Stromal cell of bone marrow (primary cell): ENCODE measurements around the gene HOXA5.

Experiments
- DNase-seq: peaks from one replicate; pipeline ENCODE4 v3.0.0-alpha.2; 2012; ENCODE audit warnings: low read depth

HOXA5 gene

GRCh38 chr7:27170426-27171324 lies 27.2 kb upstream of the HOXA5 start:
- no peak for DNase-seq

GRCh38 chr7:27169658-27170425 lies 26.4 kb upstream of the HOXA5 start:
- DNase-seq: no peak

- no peak for DNase-seq
Measured at GRCh38 chr7:27168265-27168947, 24.9 kb upstream of the HOXA5 start.

GRCh38 chr7:27167916-27168264 lies 24.4 kb upstream of the HOXA5 start:
- DNase-seq: no peak

GRCh38 chr7:27166531-27167505 lies 23.3 kb upstream of the HOXA5 start:
- DNase-seq: no peak

GRCh38 chr7:27165996-27166530 lies 22.6 kb upstream of the HOXA5 start:
- DNase-seq: no peak

- peak; percentile 94 for DNase-seq
Measured at GRCh38 chr7:27165089-27165995, 21.9 kb upstream of the HOXA5 start, which contains the start of gene HOXA9. TSS of gene HOXA9 (minus strand) at chr7:27165537. CDS start at chr7:27165457, 80 bp downstream.

GRCh38 chr7:27164367-27165088 lies 21.0 kb upstream of the HOXA5 start:
- DNase-seq: no peak

GRCh38 chr7:27164045-27164366 lies 20.5 kb upstream of the HOXA5 start:
- DNase-seq: no peak

GRCh38 chr7:27163288-27164044 lies 20.0 kb upstream of the HOXA5 start:
- no peak for DNase-seq

GRCh38 chr7:27162561-27163287 lies 19.2 kb upstream of the HOXA5 start:
- DNase-seq: no peak

GRCh38 chr7:27161721-27162560 lies 18.5 kb upstream of the HOXA5 start:
- no peak for DNase-seq

GRCh38 chr7:27161214-27161720 lies 17.8 kb upstream of the HOXA5 start:
- no peak for DNase-seq

GRCh38 chr7:27160546-27161213 lies 17.2 kb upstream of the HOXA5 start:
- DNase-seq: no peak

- no peak for DNase-seq
Measured at GRCh38 chr7:27160145-27160545, 16.7 kb upstream of the HOXA5 start.
